GM18909 (cell line): ENCODE data around the gene FAM227B.

ENCODE experiments used
- ATAC-seq: cut with Tn5 transposase; IDR thresholded peaks from one replicate; pipeline ENCODE4 v1.9.1; 2021; ENCODE audit warnings: mild to moderate bottlenecking; ENCODE audit not compliant: unreplicated experiment, poor library complexity

Gene FAM227B

DNA sequence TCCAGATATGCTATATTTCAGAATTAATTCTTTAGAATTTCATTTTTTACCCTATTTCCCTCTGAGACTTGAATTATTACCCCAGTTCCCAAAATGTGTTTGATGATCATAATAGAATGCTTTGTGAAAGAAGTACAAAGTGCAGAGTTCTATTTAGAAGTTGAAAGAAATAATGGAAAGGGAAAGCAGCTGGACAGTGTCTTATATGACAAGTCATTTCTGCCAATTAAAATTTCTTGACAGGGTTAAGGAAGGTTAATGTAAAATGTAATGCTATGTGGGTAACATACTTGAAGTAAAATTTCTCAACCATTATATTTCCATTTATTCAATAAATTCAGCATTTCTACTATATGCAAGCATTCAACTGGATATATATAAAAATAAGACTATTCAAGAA, 164.5 kb downstream of the FAM227B start:
- ATAC-seq, result no peak

DNA sequence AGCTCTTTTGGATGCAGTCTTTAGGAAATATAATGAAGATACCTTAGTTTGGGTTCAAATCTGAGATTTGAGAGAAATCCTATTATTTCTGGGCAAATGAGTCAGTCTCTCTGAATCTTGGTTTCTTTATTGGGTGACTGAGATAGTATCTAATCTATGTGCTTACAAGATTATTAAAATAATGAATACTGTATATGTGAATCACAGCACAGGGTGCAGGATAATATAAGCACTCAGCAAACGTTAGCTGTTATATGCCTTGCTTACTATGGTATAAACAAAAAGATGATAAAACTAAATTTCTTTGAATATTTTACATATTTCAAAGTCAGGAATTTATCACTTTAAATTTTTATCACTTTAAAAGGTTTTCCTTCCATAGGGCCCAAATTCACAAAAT, 168.0 kb downstream of the FAM227B start:
- ATAC-seq, result no peak

DNA sequence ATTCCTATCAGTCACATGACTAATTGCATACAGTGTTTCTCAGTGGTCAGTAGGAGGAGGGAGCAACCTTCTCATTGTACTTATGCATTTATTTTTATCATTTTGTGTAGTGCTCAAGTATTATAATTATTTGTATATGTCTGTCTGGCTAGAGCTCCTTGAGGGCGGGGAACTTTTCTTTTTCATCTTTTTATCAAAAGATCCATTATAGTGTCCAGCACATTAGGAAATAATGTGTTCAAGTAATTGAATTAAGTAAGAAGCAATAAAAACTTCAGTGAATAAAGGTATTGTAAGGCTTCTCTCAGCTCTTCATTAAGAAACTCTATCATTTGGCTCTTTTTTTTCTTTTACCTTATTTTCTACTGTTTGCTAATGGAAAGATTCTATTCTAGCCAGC, 178.8 kb downstream of the FAM227B start:
- ATAC-seq, result no peak

DNA sequence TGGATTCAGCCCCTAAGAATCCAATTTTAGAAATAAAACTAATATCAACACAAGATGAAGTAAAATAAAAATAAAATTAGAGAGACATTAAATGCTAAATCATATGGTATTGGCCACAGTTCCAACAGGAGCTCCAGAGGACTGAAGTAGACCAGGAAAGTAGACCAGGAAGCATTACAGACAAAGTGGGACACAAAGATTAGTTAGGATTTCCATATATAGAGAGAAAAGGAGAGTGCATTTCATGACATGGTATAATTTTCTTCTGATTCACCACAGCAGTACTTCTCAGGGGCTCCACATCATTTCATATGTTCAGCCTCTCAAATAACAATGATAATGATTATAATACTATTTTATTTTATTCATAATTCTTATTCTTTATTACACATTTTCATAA, 179.3 kb downstream of the FAM227B start:
- no peak for ATAC-seq

DNA sequence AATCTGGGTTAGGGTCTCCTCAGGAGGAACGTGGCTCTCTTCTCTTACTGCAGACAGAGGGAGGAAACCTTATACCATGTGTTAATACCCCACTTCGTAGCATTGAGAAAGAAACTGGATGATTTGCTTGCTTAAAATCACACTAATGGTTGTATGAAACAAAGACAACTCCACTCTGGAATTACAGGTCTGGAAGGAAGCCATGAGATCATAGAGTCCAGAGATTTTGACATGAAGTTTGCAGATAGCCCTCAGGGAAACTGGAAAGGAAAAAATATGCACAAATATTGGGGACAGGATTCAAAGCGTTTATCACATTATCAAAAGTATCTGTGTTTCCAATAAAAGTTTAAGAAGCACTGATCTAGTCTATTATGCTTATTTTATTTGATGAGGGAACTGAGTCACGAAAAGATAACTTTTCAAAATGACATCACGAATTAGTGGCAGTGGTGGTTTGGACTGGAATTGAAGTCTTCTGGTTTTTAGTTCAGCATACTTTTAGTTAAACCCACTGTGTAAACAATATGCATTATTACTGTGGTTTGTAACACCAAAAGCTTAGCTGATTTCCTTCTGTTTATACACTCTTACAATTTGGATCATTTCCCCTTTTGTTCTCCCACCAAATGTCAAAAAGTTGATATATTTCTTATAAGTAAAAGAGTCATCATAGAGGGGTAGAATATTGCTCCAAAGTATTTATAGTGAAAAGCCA, 180.8 kb downstream of the FAM227B start:
- ATAC-seq, result no peak

DNA sequence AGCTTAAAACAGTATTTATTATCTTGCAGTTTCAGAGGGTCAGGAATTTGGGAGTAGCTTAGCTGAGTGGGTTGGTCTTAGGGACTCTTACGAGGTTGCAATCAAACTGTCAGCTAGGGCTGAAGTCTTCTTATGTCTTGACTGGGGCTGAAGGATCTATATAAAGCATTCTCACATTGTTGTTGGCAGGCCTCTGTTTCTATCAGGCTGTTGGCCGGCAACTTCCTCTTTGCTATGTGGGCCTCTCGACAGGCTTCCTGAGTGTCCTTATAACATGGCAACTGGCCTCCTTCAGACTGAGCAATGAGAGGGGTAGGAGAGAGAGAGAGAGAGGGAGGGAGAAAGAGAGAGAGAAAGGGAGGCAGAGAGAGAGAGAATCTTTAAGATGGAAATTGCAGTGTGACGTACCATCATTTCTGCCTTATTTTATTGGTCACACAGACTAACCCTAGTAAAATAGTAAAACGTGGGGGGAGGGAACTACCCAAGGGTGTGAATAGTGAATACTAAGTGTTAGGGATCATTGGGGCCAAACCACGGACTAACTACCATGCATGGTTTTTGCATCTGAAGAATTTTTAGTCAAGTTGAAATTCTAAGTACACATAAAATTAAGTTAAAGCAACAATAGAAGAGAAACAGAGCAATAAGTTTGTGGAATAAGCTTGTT, 181.5 kb downstream of the FAM227B start:
- peak; percentile 87 for ATAC-seq

DNA sequence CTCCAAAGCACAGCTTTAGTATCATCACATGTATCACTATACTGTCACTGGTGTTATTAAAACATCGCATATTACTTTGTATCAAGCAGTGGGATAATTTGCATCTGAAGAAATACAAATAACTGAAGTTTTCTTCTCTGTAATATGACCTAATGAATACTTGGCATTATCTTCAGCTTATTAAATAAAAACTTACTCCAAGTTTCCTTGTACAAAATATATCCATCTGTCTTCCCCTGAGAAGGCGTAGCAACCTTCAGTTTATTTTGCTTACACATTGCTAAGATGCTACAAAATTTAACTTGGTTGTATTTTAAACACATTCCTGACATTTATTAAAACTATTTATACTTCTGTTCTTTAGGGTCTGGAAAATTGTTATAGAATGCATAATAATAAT, 183.9 kb downstream of the FAM227B start:
- no peak for ATAC-seq

DNA sequence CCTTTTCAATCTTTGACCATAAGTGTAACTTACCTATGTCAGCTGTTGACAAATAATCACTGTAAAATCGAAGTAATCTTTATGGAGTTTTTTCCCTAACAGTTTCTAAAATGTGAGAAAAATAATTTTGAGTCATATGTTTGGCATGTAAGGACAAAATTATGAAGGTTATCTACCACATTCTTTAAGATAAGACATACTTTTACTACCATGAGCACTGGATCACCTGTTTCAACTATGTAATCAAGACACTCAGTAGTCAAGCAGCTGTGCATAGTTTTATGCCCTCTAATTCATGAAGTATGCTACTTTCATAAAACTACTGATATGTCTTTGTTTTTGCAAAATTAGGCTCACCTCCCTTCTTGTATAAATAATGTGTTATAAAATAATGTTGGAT, 185.4 kb downstream of the FAM227B start:
- no peak for ATAC-seq

DNA sequence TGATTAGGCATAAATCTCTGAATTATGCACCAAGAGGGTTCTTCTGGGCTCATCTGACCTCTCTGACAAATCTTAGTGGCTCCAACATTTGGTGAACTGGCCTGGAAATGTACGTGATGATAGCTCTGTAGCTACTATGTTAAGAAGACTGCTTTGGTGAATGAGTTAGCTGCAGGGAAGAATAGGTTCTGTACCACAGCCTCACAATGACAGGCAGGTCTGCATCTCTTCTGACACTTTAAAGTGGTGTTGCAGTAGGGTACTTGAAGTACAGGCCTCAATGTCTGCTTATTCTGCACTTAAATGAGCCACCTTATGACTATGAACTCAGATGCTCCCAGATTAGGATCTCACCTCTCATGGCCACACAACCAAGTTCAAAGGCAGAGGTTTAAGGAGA, 190.6 kb downstream of the FAM227B start:
- ATAC-seq, result no peak

DNA sequence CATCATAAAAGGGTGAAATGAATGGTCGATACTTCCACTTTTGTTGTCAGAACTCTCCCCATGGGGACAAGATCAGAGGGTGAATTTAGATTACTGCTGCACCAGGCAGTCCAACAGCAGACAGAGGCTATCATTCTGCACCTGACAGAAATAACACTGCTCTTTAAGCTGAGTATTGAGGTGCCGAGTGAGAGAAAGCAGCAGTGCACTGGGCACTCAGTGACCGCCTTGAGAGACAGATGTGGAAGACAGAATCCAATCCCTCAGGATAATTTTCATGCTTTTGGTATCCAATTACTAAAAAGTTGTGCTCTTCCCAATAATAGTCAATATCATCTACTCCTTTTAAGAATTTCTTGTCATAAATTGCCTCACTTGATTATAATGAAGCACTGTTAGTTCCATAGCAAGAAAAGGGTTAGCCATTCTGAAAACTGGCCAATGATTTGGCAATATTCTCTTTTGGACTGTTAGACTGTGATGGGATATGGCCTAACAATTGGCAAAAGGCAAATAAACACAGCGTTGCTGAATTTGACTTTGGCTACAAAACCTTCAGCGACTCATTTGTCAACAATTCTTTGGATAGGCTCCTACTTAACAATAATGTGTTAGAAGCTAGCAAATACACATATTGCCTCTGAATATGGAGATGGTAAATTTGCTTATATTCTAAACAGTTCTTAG, 192.1 kb downstream of the FAM227B start:
- no peak for ATAC-seq

DNA sequence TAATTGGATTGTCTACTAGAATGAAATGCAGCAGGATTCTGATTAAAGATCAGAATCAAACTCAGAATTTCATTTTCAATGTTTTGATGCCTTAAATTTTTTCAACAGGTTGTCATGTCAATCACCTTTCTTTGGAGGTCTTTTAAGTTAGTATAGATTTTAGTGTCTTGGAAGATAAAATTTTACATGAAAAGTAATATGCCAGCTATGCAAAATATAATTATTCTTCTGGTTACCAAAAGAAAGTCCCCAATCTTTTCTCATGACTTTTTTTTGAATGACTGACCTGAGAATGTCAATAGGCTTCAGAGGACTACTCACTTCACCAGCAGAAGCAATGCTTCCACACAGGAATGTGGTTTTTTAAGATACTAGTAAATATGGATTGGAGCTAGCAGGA, 193.2 kb downstream of the FAM227B start:
- no peak for ATAC-seq

DNA sequence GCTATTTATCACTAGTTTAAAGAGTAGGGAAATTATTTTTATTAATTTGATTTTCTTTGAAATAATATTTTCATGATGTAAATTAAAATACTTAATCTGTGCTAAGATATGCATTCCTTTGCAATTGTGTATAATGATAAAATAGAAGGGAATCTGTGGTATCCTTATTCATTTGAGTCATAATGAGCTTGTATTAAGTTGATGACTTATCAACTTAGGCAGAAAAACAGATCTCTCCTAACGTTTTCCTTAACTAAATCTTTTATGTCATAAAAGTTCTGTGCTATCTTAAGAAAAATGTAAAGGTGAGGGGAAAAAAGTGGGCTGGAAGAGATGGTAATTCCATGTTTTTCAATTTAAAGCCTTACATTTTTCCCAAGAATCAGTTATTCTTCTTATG, 195.7 kb downstream of the FAM227B start:
- no peak for ATAC-seq

DNA sequence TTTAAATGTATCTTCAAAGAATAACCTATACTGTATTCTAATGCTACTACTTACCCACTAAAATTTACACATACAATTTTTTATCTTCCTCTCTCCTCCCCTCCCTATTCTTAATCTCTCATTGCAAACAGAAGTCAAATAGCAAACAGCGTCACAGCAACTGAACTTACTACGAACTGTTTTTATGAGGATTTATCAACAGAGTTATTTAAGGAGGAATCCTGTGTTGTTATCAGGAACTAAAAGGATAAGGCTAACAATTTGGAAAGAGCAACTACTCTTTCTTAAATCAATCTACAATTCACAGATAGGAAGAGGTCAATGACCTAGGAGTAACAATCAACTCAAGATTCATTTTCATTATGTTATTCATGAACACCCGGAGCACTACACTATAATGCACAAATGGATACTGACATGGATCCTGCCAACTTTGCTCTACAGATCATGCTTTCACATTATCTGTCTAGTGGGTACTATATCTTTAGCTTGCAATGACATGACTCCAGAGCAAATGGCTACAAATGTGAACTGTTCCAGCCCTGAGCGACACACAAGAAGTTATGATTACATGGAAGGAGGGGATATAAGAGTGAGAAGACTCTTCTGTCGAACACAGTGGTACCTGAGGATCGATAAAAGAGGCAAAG, 196.6 kb downstream of the FAM227B start:
- ATAC-seq, result no peak

DNA sequence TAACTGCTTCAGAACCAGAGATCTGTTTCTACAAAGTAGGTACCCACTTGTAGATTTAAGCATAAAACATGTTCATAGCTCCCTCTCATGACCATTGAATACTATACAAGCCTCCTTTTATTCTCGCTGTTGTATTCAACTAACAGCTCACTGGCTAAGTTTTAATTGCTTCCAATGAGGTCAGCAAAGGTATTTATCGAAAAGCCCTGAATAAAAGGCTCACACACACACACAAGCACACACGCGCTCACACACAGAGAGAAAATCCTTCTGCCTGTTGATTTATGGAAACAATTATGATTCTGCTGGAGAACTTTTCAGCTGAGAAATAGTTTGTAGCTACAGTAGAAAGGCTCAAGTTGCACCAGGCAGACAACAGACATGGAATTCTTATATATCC, 197.6 kb downstream of the FAM227B start, which contains the start of gene FGF7:
TSS of gene FGF7 (plus strand) at position 222 of the 400 bp plus-strand sequence. CDS start 1,056 bp downstream, outside the sequence.
- ATAC-seq, result no peak

DNA sequence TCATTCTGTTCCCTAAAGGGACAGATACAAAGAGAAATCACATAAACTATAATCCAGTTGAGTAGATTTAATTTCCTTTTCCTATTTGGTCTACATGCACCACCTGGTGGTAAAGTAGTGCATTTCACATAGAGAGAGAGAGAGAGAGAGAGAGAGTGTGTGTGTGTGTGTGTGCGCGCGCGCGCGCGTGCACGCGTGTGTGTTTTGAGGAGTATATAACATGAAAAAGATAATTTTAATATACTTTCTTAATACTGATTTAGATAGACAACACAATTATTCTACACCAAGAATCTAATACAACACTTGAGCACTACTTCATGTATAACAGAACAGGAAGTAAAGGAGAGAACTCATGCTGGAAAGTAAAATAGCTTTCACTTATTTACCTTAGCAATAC, 198.6 kb downstream of the FAM227B start:
- ATAC-seq, result peak; percentile 43

DNA sequence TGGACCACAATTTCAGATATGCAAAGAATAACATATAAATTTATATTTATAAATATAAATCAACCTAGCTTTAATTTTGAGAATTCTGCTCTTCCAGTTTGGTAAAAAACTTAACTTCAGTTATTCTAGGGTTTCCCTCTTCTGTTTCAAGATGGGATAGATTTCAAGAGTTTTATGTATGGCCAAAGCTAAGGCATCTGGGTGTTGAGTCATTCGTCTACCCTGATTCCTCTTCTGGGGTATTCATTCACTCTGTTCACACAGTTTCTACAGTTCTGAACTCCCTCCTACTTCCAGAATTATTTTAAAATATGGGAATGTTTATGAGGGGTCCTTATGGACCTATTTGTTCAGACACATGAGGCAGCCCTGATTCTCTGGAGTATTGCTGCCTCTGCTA, 201.8 kb downstream of the FAM227B start:
- ATAC-seq, result no peak

DNA sequence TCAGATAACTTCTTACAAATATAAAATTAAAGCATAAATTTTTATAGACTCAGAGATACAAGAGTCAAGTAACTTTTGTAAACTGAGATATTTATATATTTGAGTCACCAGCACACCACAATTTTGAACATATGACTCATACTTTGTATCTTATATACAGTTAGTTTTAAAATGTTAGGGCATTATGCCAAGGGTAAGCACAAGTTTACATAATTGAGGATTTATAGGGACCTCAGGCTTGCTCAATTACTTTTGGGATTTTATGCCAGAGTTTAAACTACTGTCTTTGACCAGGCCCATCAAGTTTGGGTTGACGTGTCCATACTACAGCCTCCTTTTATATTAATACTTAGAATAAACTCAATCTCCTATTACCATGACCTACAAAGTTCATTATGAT, 205.0 kb downstream of the FAM227B start:
- no peak for ATAC-seq

DNA sequence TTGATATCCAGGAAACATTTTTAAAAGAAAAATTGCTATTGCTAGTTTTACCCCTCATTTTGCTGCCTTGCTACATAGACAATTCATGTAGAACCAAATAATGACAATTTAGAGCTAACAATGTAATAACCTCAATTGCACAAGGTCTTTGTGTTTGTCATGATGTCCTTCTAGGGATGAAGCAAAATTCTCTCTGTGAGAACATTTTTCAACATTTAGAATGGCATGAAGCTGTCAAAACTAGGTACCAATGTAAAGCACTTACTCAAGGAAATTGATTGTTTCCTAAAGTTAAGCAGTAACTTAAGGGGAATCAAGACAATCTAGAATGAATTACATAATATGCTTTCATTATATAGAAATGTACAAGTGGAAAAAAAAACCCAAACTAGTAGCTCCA, 205.5 kb downstream of the FAM227B start:
- no peak for ATAC-seq

DNA sequence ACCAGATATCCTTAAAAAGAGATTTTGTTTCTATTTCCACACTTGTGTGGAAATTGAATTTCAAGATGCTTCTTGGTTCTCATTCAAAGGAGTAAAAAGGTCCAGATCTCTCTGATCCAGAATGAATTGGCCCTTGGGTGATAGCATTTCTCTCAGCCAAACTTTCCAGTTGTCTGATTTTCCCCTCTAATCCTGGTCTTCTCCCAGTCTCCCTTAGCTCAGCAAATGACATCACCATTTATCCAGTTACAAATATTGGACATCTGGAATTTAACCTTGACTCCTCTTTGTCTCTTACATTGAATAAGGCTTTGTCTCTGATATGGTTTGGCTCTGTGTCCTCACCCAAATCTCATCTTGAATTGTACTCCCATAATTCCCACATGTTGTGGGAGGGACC, 207.8 kb downstream of the FAM227B start:
- ATAC-seq, result no peak

DNA sequence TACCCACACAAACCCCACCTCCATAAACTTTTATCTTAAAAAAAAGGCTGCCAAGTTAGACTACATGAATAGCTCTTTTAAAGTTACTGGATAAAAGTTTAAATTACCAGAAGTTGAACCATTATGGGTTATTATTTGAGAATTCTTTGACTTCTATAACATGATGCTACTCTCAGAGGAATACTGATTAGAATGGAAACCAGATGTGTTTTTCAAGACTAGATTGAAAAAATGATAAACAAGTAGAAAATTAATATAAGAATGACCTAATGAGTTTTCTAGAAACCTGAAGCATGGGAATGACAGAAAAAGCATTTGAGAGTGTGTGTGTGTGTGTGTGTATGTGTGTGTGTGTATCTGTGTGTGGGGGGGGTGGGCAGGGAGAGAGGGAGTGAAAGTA, 210.0 kb downstream of the FAM227B start:
- ATAC-seq, result no peak
